ENCODE measurements around the gene TCHP. TPM values are rescaled to one million over a fixed set of nuclear protein-coding genes. Genes with fewer than 3 reads are reported as not detected.

Gene TCHP
- total RNA-seq, 1 experiment from 2014 or later = 28.0 TPM

DNA sequence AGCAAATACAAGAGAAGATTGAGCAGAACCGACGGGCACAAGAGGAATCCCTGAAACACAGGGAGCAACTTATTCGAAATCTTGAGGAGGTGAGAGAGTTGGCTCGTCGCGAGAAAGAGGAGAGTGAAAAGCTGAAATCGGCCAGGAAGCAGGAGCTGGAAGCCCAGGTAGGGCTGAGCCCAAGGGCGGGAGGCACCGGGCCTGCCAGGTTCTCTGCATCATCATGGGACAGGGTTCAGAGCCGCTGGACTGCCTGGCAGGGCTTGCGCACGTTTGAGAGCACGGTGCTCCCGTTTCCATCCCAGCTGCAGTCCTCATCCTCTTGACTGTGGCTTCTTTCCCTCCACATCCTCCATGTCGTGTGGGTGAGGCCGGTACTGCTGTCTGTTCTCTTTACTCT, 14.4 kb downstream of the TCHP start:
- no peak for DNase-seq
- no peaks in the 10 kb centered on the region for H3K27me3 Mint-ChIP-seq (ENCODE audit: unreplicated experiment)
- H3K9me3 Mint-ChIP-seq (ENCODE audit: low read depth, unreplicated experiment) = no peaks in the 10 kb centered on the region
- TF ChIP-seq, protein P1, sequence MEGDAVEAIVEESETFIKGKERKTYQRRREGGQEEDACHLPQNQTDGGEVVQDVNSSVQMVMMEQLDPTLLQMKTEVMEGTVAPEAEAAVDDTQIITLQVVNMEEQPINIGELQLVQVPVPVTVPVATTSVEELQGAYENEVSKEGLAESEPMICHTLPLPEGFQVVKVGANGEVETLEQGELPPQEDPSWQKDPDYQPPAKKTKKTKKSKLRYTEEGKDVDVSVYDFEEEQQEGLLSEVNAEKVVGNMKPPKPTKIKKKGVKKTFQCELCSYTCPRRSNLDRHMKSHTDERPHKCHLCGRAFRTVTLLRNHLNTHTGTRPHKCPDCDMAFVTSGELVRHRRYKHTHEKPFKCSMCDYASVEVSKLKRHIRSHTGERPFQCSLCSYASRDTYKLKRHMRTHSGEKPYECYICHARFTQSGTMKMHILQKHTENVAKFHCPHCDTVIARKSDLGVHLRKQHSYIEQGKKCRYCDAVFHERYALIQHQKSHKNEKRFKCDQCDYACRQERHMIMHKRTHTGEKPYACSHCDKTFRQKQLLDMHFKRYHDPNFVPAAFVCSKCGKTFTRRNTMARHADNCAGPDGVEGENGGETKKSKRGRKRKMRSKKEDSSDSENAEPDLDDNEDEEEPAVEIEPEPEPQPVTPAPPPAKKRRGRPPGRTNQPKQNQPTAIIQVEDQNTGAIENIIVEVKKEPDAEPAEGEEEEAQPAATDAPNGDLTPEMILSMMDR (IDR thresholded peaks at IDR 0.05; ENCODE audit: unreplicated experiment) = no peak
- intact Hi-C loops (cut with micrococcal nuclease; ENCODE audit: unreplicated experiment) = no loop called here
- no TSS peak for BruUV-seq (replicated peaks)
- peaks cover 43% of the 10 kb centered on the region for H3K36me3 Mint-ChIP-seq (ENCODE audit: insufficient read depth, unreplicated experiment)
- CTCF ChIA-PET = no interaction called here
- no peaks in the 10 kb centered on the region for H3K4me1 Mint-ChIP-seq (ENCODE audit: low read depth, unreplicated experiment)
- no peak overlapping the region for H3K4me3 Mint-ChIP-seq (ENCODE audit: low read depth, unreplicated experiment)
- no peak overlapping the region for H3K27ac Mint-ChIP-seq (ENCODE audit: unreplicated experiment)

DNA sequence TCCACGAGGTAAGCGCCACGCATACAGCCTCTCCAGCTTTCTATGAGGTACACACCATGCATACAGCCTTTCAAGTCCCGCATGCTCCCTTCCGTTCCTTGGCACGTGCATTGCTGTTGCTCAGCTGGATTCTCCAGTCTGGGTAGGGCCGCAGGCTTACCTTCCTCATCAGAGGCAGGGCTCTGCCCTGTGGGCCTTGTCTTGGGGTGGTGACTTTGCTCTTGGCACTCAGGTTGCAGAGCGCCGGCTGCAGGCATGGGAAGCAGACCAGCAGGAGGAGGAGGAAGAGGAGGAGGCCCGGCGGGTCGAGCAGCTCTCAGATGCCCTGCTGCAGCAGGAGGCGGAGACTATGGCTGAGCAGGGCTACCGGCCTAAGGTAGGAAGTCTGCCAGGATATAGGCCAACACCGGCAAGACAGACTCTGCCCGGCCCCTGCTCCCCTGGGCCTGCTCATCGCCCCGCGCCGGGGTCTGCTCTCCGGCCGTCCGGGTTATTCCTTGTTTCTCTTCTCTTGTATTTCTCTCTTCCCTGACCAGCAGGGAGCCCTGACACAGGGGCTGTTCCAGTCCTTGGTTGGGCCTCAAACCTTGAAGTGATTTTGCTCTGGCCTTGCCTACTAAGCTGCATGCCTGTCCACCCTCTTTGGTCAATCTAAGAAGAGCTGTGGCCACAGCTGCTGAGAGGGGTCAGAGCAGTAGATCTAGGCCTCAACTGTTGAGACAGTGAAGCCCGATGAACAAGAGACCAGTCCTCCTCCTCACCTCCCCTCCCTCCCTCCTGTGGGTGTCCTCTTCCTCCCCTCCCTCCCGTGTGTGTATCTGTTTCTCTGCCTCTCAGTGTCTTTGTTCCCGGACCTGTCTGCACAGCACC, 15.3 kb downstream of the TCHP start:
- Mint-ChIP-seq H3K27me3 (ENCODE audit: unreplicated experiment) (no peaks in the 10 kb centered on the region), H3K4me3 (ENCODE audit: low read depth, unreplicated experiment) (no peak overlapping the region), H3K27ac (ENCODE audit: unreplicated experiment) (no peak overlapping the region), H3K9me3 (ENCODE audit: low read depth, unreplicated experiment) (no peaks in the 10 kb centered on the region), H3K4me1 (ENCODE audit: low read depth, unreplicated experiment) (no peaks in the 10 kb centered on the region), H3K36me3 (ENCODE audit: insufficient read depth, unreplicated experiment) (peaks cover 45% of the 10 kb centered on the region)
- TF ChIP-seq, protein P1 (IDR thresholded peaks at IDR 0.05; ENCODE audit: unreplicated experiment) = no peak
- BruUV-seq (replicated peaks) = no TSS peak
- DNase-seq = no peak
- intact Hi-C loops (cut with micrococcal nuclease; ENCODE audit: unreplicated experiment) = no loop called here
- CTCF ChIA-PET = interaction anchor here (0.6 kb wide), 2 partner anchors 13 to 49 kb away, joined by 3 to 4 read pairs; no protein-coding TSS in a partner anchor

DNA sequence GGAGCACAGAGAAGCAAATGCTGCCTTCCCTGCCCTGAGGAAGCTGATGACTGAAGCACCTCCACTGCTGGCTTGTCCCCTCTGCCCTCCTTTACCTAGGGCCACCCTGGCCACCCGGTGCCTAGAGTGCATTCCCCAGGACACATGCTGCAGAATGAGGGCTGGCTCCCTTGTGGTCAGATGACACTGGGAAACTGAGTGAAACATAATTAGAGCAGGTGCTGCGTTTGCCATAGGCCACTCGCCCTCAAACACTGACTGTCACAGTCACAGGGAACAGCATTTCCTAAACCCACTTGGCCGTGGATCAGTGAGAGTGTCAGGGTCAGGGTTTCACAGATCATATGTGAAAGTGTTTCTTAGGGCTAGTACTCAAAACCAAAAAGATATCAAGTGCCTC, 16.0 kb downstream of the TCHP start:
- no TSS peak for BruUV-seq (replicated peaks)
- no peaks in the 10 kb centered on the region for H3K9me3 Mint-ChIP-seq (ENCODE audit: low read depth, unreplicated experiment)
- intact Hi-C loops (cut with micrococcal nuclease; ENCODE audit: unreplicated experiment) = no loop called here
- H3K4me1 Mint-ChIP-seq (ENCODE audit: low read depth, unreplicated experiment) = no peaks in the 10 kb centered on the region
- H3K4me3 Mint-ChIP-seq (ENCODE audit: low read depth, unreplicated experiment) = no peak overlapping the region
- peaks cover 46% of the 10 kb centered on the region for H3K36me3 Mint-ChIP-seq (ENCODE audit: insufficient read depth, unreplicated experiment)
- DNase-seq = no peak
- TF ChIP-seq, protein P1 (IDR thresholded peaks at IDR 0.05; ENCODE audit: unreplicated experiment) = no peak
- H3K27ac Mint-ChIP-seq (ENCODE audit: unreplicated experiment) = no peak overlapping the region
- H3K27me3 Mint-ChIP-seq (ENCODE audit: unreplicated experiment) = no peaks in the 10 kb centered on the region
- CTCF ChIA-PET = no interaction called here

DNA sequence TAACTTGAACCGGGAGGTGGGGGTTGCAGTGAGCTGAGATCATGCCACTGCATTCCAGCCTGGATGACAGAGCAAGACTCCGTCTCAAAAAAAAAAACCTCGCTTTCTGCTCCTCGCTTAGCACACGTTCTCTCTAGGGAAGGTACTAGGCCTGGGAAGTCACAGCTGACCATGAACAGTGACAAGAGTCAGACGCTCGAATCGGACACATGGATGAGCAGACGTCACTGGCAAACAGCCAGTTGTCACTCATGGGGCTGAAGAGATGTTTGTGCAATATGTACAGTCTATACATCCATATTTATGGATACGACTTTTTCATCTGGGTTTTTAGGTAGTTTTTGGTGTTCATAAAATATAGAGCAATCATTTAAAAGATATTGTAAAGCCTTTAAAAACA, 19.4 kb downstream of the TCHP start:
- intact Hi-C loops (cut with micrococcal nuclease; ENCODE audit: unreplicated experiment) = no loop called here
- Mint-ChIP-seq H3K4me1 (ENCODE audit: low read depth, unreplicated experiment) (no peaks in the 10 kb centered on the region), H3K27me3 (ENCODE audit: unreplicated experiment) (no peaks in the 10 kb centered on the region), H3K4me3 (ENCODE audit: low read depth, unreplicated experiment) (no peak overlapping the region), H3K36me3 (ENCODE audit: insufficient read depth, unreplicated experiment) (peaks cover 36% of the 10 kb centered on the region), H3K9me3 (ENCODE audit: low read depth, unreplicated experiment) (no peaks in the 10 kb centered on the region), H3K27ac (ENCODE audit: unreplicated experiment) (no peak overlapping the region)
- CTCF ChIA-PET = no interaction called here
- TF ChIP-seq, protein P1 (IDR thresholded peaks at IDR 0.05; ENCODE audit: unreplicated experiment) = no peak
- no peak for DNase-seq
- no TSS peak for BruUV-seq (replicated peaks)

Data from Calu3 (cell line).